ENCODE data around the gene AGAP5.
A peak's percentile ranks its signal among the peaks of the same experiment; 100 is the strongest.

The AGAP5 gene

DNA sequence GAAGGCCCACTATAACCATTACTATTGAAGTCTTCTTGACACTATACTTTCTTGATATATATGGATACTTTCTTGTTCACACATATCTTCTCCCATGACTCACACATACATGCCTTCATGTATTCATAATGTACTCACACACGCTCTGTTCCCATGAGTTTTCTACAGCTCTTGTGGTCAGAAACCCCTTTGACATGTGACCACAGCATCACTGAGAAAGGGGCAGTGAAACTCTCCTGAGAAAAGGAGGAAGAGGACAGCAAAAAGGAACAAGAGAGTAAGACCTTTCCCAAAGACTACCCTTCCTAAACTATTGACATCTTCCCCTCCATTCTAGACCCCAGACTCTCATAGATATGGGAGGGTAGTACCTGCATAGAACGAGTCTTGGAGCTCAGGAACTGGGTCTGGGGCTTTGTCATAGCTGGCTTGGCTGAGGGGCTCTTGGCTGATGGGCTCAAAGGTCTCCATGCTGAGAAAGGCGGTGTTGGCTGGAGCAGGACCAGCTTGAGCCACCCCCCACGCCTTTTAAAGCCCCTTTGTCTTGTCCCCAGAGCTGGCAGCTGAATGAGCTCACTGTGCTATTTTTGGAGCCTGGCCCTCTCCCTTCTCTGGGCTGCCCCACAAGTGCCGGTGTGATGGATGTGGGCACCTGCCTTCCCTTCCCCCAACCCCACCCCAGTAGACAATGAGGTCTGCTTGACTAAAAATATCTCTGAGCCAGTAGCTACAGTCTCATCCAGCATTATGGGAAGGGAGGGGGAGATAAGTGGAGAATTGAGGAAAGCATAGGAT is 47.2 kb downstream of the AGAP5 start:
- DNase-seq, result no peak

DNA sequence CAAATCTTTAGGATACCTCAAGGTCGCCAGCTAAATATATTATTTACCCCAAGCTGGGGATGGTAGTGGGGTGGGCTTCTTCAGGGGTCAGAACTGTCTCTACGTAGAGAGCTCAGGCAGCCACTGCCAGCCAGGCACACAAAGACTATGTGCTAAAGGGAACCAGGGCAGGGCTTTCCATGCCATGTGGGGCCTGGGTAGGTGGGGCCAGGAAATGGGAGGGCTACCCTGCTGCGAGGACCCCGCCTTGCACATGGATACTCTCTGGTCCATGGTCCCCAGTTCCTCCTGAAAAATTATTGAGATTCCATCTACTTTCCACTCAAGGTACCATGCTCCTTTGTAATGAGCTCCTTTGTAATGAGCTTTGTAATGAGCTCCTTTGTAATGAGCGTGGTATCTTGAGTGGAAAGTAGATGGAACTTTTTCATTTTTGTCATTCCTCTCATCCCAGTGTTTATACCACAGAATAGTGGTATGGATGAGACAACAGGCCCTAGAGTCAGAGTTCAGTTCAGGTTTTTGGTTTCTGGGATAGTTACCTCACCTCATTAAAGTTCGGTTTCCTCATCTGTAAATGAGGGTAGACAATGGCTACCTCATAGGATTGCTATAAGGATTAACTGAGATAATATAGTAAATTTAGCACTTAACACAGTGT is 47.9 kb downstream of the AGAP5 start:
- DNase-seq, result no peak

DNA sequence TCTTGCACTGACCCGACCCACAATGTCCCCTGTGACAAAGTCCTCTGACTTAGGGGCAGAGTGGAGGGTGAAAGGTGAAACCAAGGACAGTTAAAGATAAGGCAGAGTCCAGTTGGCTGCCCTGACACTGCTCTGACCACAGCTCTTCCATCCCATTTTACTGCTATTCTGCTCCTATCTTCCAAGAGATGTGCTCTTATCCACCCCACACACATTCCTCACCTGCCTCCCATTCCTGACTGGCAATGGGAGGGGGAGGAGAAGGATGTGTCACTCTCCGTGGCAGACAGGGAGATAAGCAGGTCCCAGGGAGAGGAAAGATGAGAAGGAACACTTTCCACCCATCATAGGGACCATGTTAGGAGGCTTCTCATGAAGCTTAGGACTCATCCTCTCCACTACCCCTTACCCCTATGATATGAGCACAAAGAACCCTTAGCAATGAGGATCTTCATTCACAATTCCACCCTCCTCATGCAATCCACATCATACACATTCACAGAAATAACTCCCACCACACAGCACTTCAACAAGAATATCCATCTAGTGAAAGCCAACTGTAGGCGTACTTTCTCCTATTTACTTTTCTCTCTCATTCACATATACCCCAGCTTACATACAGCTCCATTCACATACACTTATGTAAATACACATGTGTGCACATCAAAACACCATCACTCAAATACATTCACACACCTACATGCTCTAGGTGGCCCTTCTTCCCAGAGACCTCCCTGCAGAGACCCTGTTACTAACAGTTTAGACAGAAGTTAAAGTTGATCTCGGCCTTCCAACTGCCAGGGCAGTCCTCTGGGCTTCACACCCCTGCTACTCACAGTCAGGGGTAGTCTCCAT is 48.7 kb downstream of the AGAP5 start:
- DNase-seq, result no peak

DNA sequence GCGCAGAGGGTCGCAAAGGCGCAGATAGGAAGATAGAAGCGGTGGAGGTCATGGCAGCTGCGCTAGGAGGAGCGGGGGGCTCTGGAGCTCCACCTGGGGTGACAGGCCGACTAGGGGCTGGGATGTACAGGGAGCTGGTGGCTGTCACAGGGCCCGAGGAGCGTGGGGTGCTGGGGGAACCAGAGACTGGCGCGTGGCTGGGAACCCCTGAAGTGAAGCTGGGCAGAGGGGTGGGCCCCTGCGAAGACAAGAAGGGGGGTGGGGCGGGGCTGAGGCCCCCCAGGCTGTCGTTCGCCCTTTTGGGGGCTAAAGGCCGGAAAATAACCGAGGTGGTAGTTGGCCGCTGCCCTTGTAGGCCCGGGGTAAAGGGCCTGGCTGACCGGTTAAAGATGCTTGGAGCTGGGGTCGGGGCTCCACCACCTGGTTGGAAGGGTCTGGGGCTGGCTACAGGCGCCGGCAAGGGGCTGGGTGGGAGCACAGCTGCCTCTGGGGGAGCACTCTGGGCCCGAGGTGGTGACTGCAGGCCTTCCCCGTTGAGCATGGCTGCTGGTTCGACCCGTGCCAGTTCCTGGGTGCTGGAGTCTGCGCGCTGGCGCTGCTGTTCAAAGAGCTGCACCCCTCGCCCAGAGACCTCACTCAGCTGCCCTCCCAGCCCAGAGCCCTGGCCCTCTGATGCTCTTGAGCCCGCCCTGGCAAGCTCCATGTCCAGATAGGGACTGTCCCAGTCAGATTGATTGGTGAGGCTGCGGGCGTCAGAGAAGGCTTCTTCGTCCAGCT is 49.8 kb downstream of the AGAP5 start:
- no peak for DNase-seq

DNA sequence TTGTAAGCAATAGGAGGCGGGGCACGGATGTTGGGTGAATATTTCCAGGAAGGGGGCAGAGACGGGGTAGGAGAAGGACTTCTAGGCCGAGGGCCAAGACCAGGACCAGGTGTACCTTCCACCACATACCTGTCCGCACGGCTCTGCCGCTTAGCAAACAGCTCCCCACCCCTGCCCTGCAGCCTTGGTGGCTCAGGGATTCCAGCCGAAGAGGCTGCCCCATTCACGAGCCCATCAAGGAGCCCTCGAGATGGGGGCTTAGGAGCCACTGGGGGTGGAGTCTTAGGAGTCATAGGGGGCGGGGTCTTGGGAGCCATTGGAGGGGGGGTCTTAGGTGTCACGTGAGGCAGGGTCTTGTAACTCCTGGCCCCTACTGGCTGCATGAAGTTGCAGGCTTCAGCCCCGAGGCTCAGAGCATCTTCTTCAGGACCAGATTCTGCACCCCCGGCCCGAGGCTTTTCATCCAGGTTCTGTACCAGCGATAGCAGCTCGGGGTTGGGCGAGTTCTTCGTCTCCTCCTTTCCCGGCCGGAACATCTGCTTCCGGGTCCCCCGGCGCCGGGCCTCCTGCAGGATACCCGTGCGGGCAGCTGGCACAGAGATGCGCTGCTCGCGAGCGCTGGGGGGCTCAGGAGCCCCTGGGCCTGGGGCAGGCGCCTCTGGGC is 50.6 kb downstream of the AGAP5 start:
- DNase-seq, result no peak

DNA sequence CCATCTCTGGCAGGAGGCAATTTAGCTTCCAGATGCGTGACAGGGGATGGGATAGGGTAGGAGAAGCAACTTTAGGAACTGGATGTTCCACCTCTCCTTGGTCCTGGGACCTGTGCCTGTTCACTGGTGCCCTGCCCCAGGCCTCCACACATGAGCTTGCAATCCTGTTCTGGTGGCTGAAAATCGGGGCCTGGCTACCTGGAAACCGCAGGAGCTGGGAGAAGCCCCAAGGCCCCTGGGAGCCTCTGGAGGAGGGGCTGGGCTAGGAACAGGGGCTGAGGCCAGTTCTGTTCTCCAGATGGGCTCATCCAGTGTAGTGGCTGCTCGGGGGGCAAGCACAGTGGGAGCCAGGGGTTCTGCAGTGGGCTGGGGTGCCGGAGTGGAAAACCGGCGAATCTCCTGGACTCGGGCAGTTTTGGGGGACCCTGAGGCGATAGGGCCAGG is 51.3 kb downstream of the AGAP5 start:
- DNase-seq, result no peak

DNA sequence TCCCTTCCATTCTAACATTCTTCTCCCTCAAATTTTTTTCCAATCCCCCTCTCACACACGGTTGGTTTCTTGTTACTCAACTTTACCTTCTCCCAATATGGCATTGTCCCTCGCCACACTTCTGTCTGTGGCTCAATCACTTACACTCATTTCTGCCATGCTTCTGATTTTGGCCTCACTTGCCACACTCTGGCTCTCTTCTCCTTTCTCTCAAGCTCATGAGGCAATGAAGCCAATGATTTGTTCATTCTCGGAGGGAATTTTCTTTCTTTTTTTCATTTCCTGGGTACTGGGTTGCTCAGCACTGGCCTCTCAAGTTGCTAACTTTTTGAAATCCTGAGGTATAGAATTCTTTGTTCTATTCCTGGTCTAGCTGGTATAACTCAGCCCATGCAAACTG is 52.7 kb downstream of the AGAP5 start:
- DNase-seq, result no peak

DNA sequence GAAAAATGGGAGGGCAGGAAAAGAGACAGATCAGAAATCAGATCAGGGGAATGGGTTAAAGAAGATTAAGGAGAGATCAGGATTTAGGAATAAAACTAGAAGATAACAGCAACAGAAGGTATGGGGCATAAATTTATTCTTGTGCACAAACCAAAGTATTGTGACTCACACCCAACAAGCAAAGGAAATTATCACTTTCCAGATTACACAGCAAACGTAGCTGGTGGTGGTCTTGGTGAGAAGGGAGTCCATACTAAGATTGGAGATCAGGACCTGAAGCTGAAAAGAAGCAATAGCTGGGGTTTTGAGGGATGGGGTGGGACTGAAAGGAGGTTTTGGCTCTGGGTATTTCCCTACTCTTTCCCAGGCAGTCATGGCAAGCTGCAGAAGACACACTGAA is 53.1 kb downstream of the AGAP5 start:
- DNase-seq, result peak; percentile 38

DNA sequence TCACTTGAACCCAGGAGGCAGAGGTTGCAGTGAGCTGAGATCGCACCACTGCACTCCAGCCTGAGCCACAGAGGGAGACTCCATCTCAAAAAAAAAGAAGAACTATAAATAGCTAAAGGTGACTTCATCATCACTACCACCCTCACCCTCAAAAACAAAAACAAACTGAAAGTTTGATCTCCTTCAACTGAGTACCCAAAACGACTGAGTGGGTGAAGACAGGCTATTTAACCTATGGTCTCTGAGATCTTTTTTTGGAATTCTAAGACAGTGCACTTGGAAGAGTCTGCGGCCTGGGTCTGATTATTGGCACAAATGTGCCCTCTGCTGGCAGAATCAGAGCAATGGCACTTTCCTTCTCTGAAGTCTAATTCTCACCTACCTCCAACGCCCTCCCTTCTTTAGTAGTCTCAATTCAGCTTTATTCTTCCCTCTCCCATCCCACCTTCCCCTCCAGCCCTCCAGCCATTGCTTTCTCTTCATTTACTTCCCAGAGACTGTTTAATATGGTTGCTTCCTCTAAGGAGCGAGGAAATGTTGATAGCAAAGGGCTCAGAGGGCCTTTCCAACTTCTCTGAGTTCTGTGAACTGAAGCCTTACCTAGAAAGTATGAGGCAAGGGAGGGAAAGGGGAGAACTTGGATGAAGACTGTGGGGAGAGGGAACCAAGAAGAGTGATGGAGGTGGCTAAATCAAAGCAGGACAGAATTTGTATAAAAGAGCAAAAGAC is 53.7 kb downstream of the AGAP5 start:
- DNase-seq, result peak; percentile 67

DNA sequence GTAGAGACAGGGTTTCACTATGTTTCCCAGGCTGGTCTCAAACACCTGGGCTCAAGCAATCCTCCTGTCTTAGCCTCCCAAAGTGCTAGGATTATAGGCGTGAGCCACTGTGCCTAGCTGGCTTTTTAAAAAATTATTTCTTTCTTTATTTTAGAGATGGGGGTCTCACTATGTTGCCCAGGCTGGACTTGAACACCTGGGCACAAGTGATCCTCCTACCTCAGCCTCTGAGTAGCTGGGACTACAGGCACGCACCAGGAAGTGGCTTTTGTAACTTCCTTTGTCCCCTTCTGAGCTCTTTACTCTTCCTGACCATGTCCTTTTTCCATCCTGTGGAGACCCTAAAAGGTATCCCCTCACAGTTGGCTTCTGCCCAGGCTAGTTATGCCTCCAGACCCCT is 54.5 kb downstream of the AGAP5 start:
- no peak for DNase-seq

DNA sequence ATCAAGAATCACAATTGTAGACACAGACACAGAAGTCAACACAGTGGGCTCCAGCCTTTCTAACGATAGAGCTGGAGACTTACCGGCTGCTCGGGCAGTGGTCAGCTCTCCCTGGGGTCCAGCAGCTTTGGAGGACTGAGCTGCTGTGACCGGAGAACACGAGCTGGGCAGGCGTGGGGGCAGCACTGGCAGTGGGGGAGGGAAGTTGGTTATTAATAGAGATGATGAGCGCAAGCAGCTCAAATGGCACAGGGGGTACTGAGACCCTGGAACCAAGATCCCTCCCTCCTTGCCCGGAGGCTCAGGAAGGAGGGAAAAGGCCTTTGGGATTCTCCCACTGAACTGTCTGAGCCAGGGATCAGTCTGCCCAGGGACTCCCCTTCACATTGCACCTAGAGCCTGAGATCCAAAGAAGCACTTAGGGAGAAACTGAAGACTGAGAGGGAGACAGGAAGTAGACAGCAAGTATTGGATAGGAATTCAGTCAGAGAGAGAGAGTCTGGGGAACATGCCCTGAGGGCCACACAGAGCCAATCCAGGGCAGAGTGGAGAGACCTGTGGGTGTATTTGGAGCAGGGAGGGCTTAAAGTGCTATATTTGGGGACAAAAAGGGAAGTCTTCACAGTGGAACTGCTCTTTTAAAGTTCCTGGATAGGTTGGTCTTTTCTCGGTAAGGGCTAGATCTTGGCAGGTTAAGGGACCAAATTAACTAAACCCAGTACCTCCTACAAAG is 56.4 kb downstream of the AGAP5 start, which contains the start of gene MYOZ1:
TSS of gene MYOZ1 (minus strand) at position 147 of the 733 bp plus-strand sequence. CDS start 1,457 bp downstream, outside the sequence.
- no peak for DNase-seq

DNA sequence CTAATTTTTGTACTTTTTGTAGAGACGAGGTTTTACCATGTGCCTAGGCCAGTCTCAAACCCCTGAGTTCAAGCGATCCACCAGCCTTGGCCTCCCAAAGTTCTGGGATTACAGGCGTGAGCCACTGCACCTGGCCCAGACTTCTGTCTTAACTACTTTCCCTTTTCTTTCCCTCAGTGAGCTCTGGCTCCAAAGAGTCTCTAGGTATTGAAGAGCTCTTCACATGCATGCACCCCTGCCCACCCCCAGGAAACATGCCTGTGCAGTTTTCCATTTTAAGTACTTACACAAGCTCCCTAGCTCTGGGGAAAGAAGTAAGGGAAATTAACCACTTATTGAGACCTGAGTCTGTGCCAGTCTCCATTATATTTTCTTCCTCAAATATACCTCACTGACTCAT is 58.6 kb downstream of the AGAP5 start:
- DNase-seq, result no peak

DNA sequence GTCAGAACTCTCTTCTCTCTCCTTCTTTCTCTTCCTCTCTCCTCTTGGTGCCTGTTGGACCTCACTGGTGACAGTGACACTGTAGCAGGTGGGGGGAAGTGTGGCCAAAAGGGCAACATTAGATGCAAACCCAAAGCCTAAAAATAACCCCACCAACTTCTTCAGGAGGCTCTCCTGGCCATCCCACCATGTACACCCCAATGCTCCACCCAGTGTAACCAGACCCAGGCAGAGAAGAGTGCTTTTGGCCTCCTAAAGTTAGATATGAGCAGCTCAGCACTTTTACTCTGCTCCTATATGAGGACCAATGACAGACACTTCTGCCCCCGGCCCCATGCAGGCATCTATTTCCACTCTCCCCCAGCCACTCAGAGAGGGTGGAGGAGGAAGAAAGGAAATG is 62.1 kb downstream of the AGAP5 start:
- no peak for DNase-seq

DNA sequence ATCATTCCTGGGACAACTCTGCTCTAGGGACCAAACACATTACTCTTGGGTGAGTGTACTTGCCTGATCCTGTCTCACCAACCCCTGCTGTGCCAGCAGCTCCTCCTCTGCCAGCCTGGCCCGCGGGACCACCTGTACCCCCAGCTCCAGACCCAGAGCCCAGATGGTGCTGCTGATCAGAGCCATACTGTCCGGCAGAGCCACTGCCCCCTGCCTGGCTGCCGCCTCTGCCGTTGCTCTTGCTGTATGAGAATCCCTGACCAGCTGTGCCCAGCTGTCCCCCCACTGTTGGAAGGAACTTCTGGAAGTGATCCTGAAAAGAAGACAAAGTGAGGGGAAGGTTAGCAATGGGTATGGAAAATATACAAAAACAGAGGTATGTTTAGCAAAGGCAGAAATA is 63.5 kb downstream of the AGAP5 start:
- no peak for DNase-seq

DNA sequence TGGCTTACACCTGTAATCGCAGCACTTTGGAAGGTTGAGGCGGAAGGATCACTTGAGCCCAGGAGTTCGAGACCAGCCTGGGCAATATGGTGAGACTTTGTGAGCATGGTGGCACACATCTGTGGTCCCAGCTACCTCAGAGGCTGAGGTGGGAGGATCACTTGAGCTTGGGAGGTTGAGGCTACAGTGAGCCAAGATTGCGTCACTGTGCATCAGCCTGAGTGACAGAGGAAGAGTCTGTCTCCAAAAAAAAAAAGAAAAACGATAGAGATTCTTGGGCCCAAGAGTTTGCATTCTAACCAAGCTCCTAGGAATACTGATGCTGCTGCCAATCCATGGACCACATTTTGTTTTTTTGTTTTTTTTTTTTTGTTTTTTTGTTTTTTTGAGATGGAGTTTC is 68.7 kb downstream of the AGAP5 start:
- DNase-seq, result no peak

DNA sequence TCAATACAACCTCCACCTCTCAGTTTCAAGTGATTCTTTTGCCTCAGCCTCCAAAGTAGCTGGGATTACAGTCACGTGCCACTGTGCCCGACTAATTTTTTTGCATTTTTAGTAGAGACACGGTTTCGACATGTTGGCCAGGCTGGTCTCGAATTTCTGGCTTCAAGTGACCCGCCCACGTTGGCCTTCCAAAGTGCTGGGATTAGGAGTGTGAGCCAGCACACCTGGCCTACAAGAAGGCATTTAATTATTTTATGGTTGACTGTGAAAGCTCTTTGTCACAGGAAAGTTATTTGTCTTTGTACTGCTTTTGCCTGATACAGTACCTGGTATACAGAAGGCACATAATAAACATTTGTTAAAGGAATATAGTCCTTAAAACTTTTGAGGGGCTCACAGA is 69.5 kb downstream of the AGAP5 start:
- no peak for DNase-seq

DNA sequence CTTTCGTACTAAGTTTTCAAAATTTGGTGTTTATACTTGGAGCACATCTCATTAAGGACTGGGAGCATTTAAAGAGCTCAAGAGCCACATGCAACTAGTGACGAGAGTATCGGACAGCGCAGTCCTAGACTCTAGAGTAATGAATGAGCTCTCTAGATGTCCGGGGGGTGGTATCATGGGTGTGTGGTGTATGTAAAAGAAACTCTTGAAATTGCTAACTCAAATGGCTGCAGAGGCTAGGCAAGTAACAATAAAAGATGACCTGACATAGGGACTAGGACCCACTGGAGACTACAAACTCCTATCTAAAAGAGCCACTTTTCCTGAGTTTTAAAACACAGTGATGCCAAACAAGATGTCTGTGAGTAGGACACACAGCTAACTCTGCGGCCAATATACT is 70.6 kb downstream of the AGAP5 start:
- no peak for DNase-seq

DNA sequence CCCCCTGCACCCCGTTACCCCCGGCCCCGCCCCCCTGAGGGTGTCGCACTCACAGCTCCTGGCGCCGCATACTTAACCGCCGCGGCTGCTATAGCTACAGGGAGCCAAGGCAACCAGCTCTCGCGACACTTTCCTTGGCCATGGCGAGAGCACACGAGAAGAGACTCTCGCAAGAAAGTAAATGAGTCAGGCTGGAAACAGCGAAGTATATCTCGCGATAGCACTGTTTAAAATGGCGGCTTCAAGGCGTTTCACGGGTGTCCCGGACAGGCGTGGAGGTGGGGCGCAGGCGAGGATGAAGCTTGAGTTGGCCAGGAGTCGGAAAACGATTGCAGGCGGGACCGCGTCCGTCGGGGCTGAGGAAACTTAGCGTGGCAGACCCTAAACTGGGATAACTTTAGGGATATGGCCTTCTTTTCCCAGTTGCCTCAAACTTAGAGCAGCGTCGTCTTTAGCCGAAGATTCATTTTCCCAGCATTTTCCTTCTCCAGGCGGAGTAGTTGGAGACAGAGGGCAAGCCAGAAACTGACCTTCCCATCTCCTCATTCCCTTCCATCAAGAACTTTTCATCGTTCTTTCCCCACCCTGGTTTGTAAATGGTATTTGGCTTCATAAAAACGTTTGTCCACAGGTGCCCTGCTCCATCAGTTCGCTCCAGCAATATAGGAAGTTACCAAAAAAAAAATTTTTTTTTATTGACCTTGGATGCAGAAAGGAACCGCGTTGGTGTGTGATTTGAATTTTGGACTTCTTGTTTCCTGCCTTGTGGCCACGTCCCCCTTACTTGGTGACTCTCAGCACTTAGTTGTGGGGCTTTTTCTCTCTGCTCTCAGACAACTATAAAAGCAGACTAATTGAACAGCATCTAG is 71.8 kb downstream of the AGAP5 start:
- peak; percentile 96 for DNase-seq

DNA sequence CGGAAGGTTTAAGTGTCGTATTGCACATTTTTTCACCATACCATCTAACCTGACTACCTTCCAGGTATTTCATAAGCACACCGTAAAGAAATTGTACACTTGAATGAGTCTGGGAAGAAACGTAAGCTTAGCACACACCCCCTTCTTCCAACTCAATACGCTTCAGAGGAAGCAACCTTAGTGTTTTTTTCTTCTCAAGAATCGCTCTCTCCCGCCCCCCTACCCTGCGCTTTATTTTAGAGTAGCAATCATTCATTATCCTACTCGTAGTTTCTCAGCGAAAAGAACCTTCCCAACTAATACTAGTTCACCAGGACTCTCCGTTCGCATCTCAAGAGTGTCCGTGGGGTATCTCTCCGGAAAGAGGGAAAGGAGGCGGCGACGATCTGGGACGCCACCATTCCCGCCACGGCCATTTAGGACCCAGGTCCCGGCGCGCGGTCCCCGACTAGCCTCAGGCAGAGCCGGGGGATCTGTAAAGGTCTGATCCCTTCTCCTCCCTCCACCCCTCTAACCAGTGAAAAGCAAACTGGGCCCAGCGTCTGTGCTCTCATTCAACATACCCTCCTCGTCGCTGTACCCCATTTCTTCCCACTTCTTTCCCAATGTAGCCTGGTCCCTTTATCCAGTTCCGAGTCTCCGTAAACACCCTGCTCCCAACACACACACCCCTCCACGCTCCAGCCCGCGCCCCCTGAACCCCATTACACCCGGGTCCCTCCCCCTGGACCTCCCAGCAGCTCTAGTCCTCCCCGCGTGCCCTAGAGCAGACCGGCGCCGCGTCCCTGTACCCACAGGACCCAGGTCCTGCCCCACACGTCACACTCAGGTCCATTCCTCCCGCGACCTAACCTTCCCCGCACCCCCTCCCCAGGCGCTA is 72.7 kb downstream of the AGAP5 start:
- DNase-seq, result no peak
